SK-N-SH (cell line): Measurements from ENCODE around the gene PREPL. TPM values are rescaled to one million over a fixed set of nuclear protein-coding genes. Genes with fewer than 3 reads are reported as not detected.

Source experiments
- CTCF ChIA-PET: fragments of 300-600, 350-600 bp; formaldehyde crosslinking; extraction: SDS; loops from one replicate; lab custom pipeline; 2021; lab: Yijun Ruan, JAX
- POLR2A ChIA-PET: fragments of 350-600 bp; sonication (Branson Sonifier 250); formaldehyde crosslinking; extraction: SDS; loops from one replicate; lab custom pipeline; 2020; ENCODE audit warnings: antibody characterized with exemption, inconsistent platforms; lab: Yijun Ruan, JAX
- DNase-seq: peaks from one replicate; pipeline ENCODE4 v3.0.0; 2012
- H2AFZ ChIP-seq: fragments of 200-600 bp; sonication (generic); 2 replicates; pipeline ENCODE4 v1.8.1; 2016; ENCODE audit warnings: antibody characterized with exemption, mild to moderate bottlenecking, low read depth
- H3F3A ChIP-seq: fragments of 200-600 bp; sonication (generic); replicated peaks from 2 replicates; pipeline ENCODE3; 2016; ENCODE audit warnings: antibody characterized with exemption, mild to moderate bottlenecking; ENCODE audit not compliant: insufficient read depth
- H3K27ac ChIP-seq, 2 experiments: fragments of 200-500 bp in 1 of 2; fragments of 200-600 bp in 1 of 2; sonication (Bioruptor generic) in 1 of 2; sonication (generic), shearing (Covaris generic) in 1 of 2; 2 replicates each; pipeline versions ENCODE4 v1.5.1 to v1.6.1; 2014 to 2016; ENCODE audit warnings: low read depth in 2 of 2, inconsistent platforms in 1 of 2, low read length in 1 of 2, mild to moderate bottlenecking in 1 of 2, mixed read lengths in 1 of 2
- H3K27me3 ChIP-seq: fragments of 200-600 bp; sonication (generic), shearing (Covaris generic); 2 replicates; pipeline ENCODE4 v1.6.1; 2016; ENCODE audit warnings: mixed run types; ENCODE audit not compliant: insufficient read depth
- H3K36me3 ChIP-seq, 2 experiments: fragments of 200-500 bp in 1 of 2; fragments of 200-600 bp in 1 of 2; sonication (Bioruptor generic) in 1 of 2; sonication (generic) in 1 of 2; replicated peaks in 1 of 2; 2 replicates each; pipeline versions ENCODE3 to v1.5.1; 2014 to 2016; ENCODE audit warnings: low read length in 1 of 2, mild to moderate bottlenecking in 1 of 2; ENCODE audit not compliant: insufficient read depth in 2 of 2, control insufficient read depth in 1 of 2
- H3K4me1 ChIP-seq, 2 experiments: fragments of 200-500 bp in 1 of 2; fragments of 200-600 bp in 1 of 2; sonication (Bioruptor generic) in 1 of 2; sonication (generic), shearing (Covaris generic) in 1 of 2; 2 replicates each; pipeline versions ENCODE4 v1.5.1 to v1.6.1; 2014 to 2016; ENCODE audit warnings: low read depth in 1 of 2, low read length in 1 of 2, mixed run types in 1 of 2; ENCODE audit not compliant: insufficient read depth in 2 of 2, control insufficient read depth in 1 of 2
- H3K4me2 ChIP-seq: fragments of 200-600 bp; sonication (generic), shearing (Covaris generic); 2 replicates; pipeline ENCODE4 v1.6.1; 2017; ENCODE audit warnings: mixed run types
- H3K4me3 ChIP-seq, 2 experiments: fragments of 200-500 bp in 1 of 2; fragments of 200-600 bp in 1 of 2; sonication (Bioruptor generic) in 1 of 2; sonication (generic), shearing (Covaris generic) in 1 of 2; 2 replicates each; pipeline versions ENCODE4 v1.5.1 to v1.8.1; 2014 to 2016; ENCODE audit warnings: low read depth in 2 of 2, inconsistent platforms in 1 of 2, low read length in 1 of 2, mild to moderate bottlenecking in 1 of 2, mixed read lengths in 1 of 2, moderate library complexity in 1 of 2
- H3K79me2 ChIP-seq: fragments of 200-600 bp; sonication (generic); 2 replicates; pipeline ENCODE4 v1.8.1; 2017; ENCODE audit warnings: mild to moderate bottlenecking; ENCODE audit not compliant: insufficient read depth
- H3K9ac ChIP-seq: fragments of 200-600 bp; sonication (generic); 2 replicates; pipeline ENCODE4 v1.6.1; 2017; ENCODE audit warnings: mixed run types
- H3K9me2 ChIP-seq: fragments of 200-600 bp; sonication (generic); 2 replicates; pipeline ENCODE4 v1.6.1; 2017; ENCODE audit warnings: mixed run types
- H3K9me3 ChIP-seq: fragments of 200-600 bp; sonication (generic); 2 replicates; pipeline ENCODE4 v1.6.1; 2017; ENCODE audit warnings: mixed run types, mild to moderate bottlenecking, moderate library complexity
- H4K20me1 ChIP-seq: fragments of 200-600 bp; sonication (generic); 2 replicates; pipeline ENCODE4 v1.6.1; 2017; ENCODE audit warnings: mild to moderate bottlenecking, mixed run types; ENCODE audit not compliant: insufficient read depth
- CHD2 ChIP-seq: fragments of 150-350 bp; IDR thresholded peaks from 2 replicates; pipeline ENCODE4 v1.6.1; 2018; ENCODE audit warnings: low read length; ENCODE audit not compliant: partially characterized antibody
- ELF1 ChIP-seq: IDR thresholded peaks from 2 replicates; pipeline ENCODE4 v1.4.0; 2012
- EP300 ChIP-seq, 2 experiments: IDR thresholded peaks; 2 replicates each; pipeline versions ENCODE4 v1.4.0 to v1.6.1; 2012; ENCODE audit warnings: borderline replicate concordance in 1 of 2, low read depth in 1 of 2, low read length in 1 of 2
- EZH2phosphoT487 ChIP-seq: fragments of 200-600 bp; sonication (generic); IDR thresholded peaks from 2 replicates; pipeline ENCODE4 v1.6.1; 2017; ENCODE audit warnings: low read depth, mixed run types, mild to moderate bottlenecking, antibody characterized with exemption, moderate library complexity, borderline replicate concordance
- FOSL2 ChIP-seq: IDR thresholded peaks from 2 replicates; pipeline ENCODE4 v1.4.0; 2012; ENCODE audit warnings: low read depth, mild to moderate bottlenecking, moderate library complexity, borderline replicate concordance
- JUND ChIP-seq: IDR thresholded peaks from 2 replicates; pipeline ENCODE4 v1.4.0; 2012
- MXI1 ChIP-seq: IDR thresholded peaks from 2 replicates; pipeline ENCODE4 v1.6.1; 2012; ENCODE audit warnings: mild to moderate bottlenecking, low read depth, low read length, improper control_type of control experiment
- POLR2AphosphoS5 ChIP-seq: IDR thresholded peaks from 2 replicates; pipeline ENCODE4 v1.6.1; 2012; ENCODE audit warnings: low read depth, low read length
- RAD21 ChIP-seq: IDR thresholded peaks from 2 replicates; pipeline ENCODE4 v1.6.1; 2012; ENCODE audit warnings: mild to moderate bottlenecking, low read length
- RCOR1 ChIP-seq: fragments of 150-350 bp; IDR thresholded peaks from 2 replicates; pipeline ENCODE4 v1.6.1; 2017; ENCODE audit warnings: antibody characterized with exemption, low read length
- RFX5 ChIP-seq: IDR thresholded peaks from 2 replicates; pipeline ENCODE4 v1.6.1; 2012; ENCODE audit warnings: mild to moderate bottlenecking, improper control_type of control experiment, low read length
- RXRA ChIP-seq: IDR thresholded peaks from 2 replicates; pipeline ENCODE4 v1.4.0; 2012; ENCODE audit warnings: low read depth, mild to moderate bottlenecking, borderline replicate concordance
- SMC3 ChIP-seq: IDR thresholded peaks from 2 replicates; pipeline ENCODE4 v1.6.1; 2012; ENCODE audit warnings: low read depth, low read length, improper control_type of control experiment
- TAF1 ChIP-seq: IDR thresholded peaks from 2 replicates; pipeline ENCODE4 v1.6.1; 2012; ENCODE audit warnings: low read depth, mild to moderate bottlenecking, low read length, moderate library complexity, borderline replicate concordance
- TCF12 ChIP-seq: IDR thresholded peaks from 2 replicates; pipeline ENCODE4 v1.4.0; 2012
- WGBS: methylation state at CpG from one replicate; pipeline ENCODE4 v1.1.6; 2017; ENCODE audit warnings: low lambda C conversion rate; 5-methylcytosine and 5-hydroxymethylcytosine counted together
- polyA plus RNA-seq, 3 experiments: library from polyadenylated mRNA; depleted of rRNA; stranded (reverse); fragments of >200 nt; gene quantifications; 2 replicates each; pipeline ENCODE4 v1.2.3, GENCODE V29; 2012
- TF ChIP-seq, protein P1 (sequence below): IDR thresholded peaks from 2 replicates; pipeline ENCODE4; 2012
- TF ChIP-seq, protein P2 (sequence below): fragments of 200-600 bp; sonication (generic); IDR thresholded peaks from 2 replicates; pipeline ENCODE4 v1.6.1; 2017; ENCODE audit warnings: antibody characterized with exemption, mild to moderate bottlenecking, moderate library complexity
- TF ChIP-seq, protein P3 (sequence below): IDR thresholded peaks from 2 replicates; pipeline ENCODE4 v1.4.0; 2012; ENCODE audit warnings: low read depth, borderline replicate concordance

PREPL gene
- polyA plus RNA-seq, 1 of the 3 experiments (the other 2 are of a cell fraction), result 22.6 TPM

DNA sequence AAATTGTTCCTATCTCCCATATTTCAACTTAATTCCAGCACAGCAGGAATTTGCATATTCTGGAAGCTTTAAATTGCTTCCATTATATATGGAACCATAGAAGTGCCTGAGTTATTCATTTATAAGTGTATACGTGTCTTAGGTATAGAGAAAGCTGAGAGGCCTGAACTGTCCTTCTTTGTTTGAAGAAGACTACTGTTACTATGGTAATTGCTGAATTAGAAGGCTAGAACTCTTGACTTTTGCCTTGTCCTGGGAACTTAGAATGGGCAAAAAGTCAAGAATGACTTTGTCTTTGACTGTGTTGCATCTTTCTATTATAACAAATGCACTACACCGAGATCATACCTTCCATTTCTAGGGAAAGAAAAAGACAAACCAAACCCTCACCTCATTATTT is 16.2 kb upstream of the PREPL start:
- no peaks in the 10 kb centered on the region for H3K4me1 ChIP-seq
- no peaks in the 10 kb centered on the region for H3K9me3 ChIP-seq
- H3K36me3 ChIP-seq, result no peaks in the 10 kb centered on the region
- WGBS, result 91% methylated on average over 2 of the region's 2 CpGs
- CTCF ChIA-PET, result interaction anchor here (0.9 to 11.9 kb wide), 8 partner anchors 13 to 597 kb away, joined by 4 to 99 read pairs (median 5); partner anchors contain the start of gene CAMKMT
- TF ChIP-seq CHD2, result no peak
- TF ChIP-seq TAF1, result no peak
- no peak for TF ChIP-seq FOSL2
- no peaks in the 10 kb centered on the region for H3F3A ChIP-seq
- no peak overlapping the region for H3K4me2 ChIP-seq
- H3K4me3 ChIP-seq, result no peak overlapping the region
- H3K79me2 ChIP-seq, result no peaks in the 10 kb centered on the region
- POLR2A ChIA-PET, result no interaction called here
- DNase-seq, result no peak
- no peaks in the 10 kb centered on the region for H3K9me2 ChIP-seq
- no peaks in the 10 kb centered on the region for H3K27me3 ChIP-seq
- H3K27ac ChIP-seq, result no peak overlapping the region
- no peaks in the 10 kb centered on the region for H4K20me1 ChIP-seq
- H2AFZ ChIP-seq, result no peak overlapping the region
- H3K9ac ChIP-seq, result no peak overlapping the region

DNA sequence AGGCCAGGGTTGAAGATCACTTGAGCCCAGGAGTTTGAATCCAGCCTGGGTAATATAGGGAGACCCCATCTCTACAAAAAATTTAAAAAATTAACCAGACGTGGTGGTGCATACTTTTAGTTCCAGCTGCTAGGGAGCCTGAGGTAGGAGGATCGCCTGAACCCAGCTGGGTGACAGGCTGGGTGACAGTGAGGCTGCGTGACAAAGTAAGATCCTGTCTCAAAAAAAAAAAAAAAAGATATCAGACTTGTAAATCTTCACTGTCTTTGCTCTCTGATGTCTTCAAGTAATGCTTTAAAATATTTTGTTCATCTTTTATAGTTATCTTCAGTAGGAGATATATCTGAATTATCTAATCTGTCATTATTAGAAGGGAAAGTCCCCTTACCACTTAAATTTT is 11.0 kb upstream of the PREPL start:
- no peak for DNase-seq
- ChIA-PET CTCF (interaction anchor here (0.8 to 11.9 kb wide), 5 partner anchors 8 to 583 kb away, joined by 3 to 99 read pairs (median 5); partner anchors contain the start of gene CAMKMT), POLR2A (no interaction called here)
- H3F3A ChIP-seq, result no peaks in the 10 kb centered on the region
- H3K9me2 ChIP-seq, result no peaks in the 10 kb centered on the region
- no peaks in the 10 kb centered on the region for H3K9me3 ChIP-seq
- no peak for TF ChIP-seq ELF1
- TF ChIP-seq RFX5, result no peak
- TF ChIP-seq FOSL2, result no peak
- no peak for TF ChIP-seq TCF12
- no peak for TF ChIP-seq JUND
- no peak for TF ChIP-seq POLR2AphosphoS5
- no peak for TF ChIP-seq TAF1
- TF ChIP-seq, protein P1, sequence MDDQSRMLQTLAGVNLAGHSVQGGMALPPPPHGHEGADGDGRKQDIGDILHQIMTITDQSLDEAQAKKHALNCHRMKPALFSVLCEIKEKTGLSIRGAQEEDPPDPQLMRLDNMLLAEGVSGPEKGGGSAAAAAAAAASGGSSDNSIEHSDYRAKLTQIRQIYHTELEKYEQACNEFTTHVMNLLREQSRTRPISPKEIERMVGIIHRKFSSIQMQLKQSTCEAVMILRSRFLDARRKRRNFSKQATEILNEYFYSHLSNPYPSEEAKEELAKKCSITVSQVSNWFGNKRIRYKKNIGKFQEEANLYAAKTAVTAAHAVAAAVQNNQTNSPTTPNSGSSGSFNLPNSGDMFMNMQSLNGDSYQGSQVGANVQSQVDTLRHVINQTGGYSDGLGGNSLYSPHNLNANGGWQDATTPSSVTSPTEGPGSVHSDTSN, result no peak
- TF ChIP-seq EZH2phosphoT487, result no peak
- no peak for TF ChIP-seq RCOR1
- no peak for TF ChIP-seq CHD2
- no peaks in the 10 kb centered on the region for H3K4me1 ChIP-seq
- H3K9ac ChIP-seq, result no peak overlapping the region
- H3K36me3 ChIP-seq, result no peaks in the 10 kb centered on the region
- H3K4me3 ChIP-seq, result no peak overlapping the region
- H2AFZ ChIP-seq, result no peak overlapping the region
- no peak overlapping the region for H3K4me2 ChIP-seq
- no peak overlapping the region for H3K27ac ChIP-seq
- H4K20me1 ChIP-seq, result no peaks in the 10 kb centered on the region
- no peaks in the 10 kb centered on the region for H3K27me3 ChIP-seq
- no peaks in the 10 kb centered on the region for H3K79me2 ChIP-seq
- 91% methylated on average over 3 of the region's 3 CpGs for WGBS

DNA sequence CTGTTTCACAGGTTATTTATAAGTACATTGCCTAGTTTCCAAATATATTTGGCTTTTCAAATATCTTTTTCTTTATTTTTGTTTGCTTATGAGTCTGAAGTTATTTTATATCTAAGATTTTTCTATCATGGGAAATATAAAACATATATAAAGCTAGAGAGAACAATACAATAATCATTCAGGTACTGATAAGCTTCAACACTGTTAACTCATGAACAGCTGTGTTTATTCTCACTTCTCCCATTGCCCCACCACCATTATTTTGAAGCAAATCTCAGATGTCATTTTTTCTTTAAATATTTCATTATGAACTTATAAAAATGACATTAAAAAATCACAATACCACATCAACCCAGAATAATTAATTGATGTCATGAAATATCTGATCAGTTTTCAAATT is 10.2 kb upstream of the PREPL start:
- POLR2A ChIA-PET, result no interaction called here
- no peaks in the 10 kb centered on the region for H3K9me3 ChIP-seq
- TF ChIP-seq MXI1 (no peak), RAD21 (no peak), POLR2AphosphoS5 (no peak), EZH2phosphoT487 (no peak), CHD2 (no peak), EP300 (IDR thresholded peaks at IDR 0.05; ENCODE audit: borderline replicate concordance in 1 of 2, low read depth in 1 of 2, low read length in 1 of 2) (no peak), RXRA (no peak), TCF12 (no peak), SMC3 (no peak), FOSL2 (no peak)
- TF ChIP-seq, protein P2, sequence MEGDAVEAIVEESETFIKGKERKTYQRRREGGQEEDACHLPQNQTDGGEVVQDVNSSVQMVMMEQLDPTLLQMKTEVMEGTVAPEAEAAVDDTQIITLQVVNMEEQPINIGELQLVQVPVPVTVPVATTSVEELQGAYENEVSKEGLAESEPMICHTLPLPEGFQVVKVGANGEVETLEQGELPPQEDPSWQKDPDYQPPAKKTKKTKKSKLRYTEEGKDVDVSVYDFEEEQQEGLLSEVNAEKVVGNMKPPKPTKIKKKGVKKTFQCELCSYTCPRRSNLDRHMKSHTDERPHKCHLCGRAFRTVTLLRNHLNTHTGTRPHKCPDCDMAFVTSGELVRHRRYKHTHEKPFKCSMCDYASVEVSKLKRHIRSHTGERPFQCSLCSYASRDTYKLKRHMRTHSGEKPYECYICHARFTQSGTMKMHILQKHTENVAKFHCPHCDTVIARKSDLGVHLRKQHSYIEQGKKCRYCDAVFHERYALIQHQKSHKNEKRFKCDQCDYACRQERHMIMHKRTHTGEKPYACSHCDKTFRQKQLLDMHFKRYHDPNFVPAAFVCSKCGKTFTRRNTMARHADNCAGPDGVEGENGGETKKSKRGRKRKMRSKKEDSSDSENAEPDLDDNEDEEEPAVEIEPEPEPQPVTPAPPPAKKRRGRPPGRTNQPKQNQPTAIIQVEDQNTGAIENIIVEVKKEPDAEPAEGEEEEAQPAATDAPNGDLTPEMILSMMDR, result no peak
- TF ChIP-seq, protein P3, sequence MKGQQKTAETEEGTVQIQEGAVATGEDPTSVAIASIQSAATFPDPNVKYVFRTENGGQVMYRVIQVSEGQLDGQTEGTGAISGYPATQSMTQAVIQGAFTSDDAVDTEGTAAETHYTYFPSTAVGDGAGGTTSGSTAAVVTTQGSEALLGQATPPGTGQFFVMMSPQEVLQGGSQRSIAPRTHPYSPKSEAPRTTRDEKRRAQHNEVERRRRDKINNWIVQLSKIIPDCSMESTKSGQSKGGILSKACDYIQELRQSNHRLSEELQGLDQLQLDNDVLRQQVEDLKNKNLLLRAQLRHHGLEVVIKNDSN, result no peak
- no peaks in the 10 kb centered on the region for H3K4me1 ChIP-seq
- no peak overlapping the region for H3K4me3 ChIP-seq
- no peak overlapping the region for H3K9ac ChIP-seq
- DNase-seq, result no peak
- no peaks in the 10 kb centered on the region for H3F3A ChIP-seq
- H3K27ac ChIP-seq, result no peak overlapping the region
- CTCF ChIA-PET, result interaction anchor here (0.6 to 11.9 kb wide), 6 partner anchors 8 to 1165 kb away, joined by 3 to 99 read pairs (median 4); partner anchors contain the start of gene CAMKMT
- H3K79me2 ChIP-seq, result no peaks in the 10 kb centered on the region
- H3K27me3 ChIP-seq, result no peaks in the 10 kb centered on the region
- no peaks in the 10 kb centered on the region for H3K9me2 ChIP-seq
- no peaks in the 10 kb centered on the region for H4K20me1 ChIP-seq
- no peaks in the 10 kb centered on the region for H3K36me3 ChIP-seq
- no peak overlapping the region for H2AFZ ChIP-seq
- no peak overlapping the region for H3K4me2 ChIP-seq
